SK-N-SH (cell line): ENCODE measurements around the gene PTCSC3. TPM values are rescaled to one million over a fixed set of nuclear protein-coding genes. Genes with fewer than 3 reads are reported as not detected.

Source experiments
- CTCF ChIA-PET: fragments of 300-600, 350-600 bp; formaldehyde crosslinking; extraction: SDS; loops from one replicate; lab custom pipeline; 2021; lab: Yijun Ruan, JAX
- POLR2A ChIA-PET: fragments of 350-600 bp; sonication (Branson Sonifier 250); formaldehyde crosslinking; extraction: SDS; loops from one replicate; lab custom pipeline; 2020; ENCODE audit warnings: antibody characterized with exemption, inconsistent platforms; lab: Yijun Ruan, JAX
- DNase-seq: peaks from one replicate; pipeline ENCODE4 v3.0.0; 2012
- H2AFZ ChIP-seq: fragments of 200-600 bp; sonication (generic); 2 replicates; pipeline ENCODE4 v1.8.1; 2016; ENCODE audit warnings: antibody characterized with exemption, mild to moderate bottlenecking, low read depth
- H3F3A ChIP-seq: fragments of 200-600 bp; sonication (generic); replicated peaks from 2 replicates; pipeline ENCODE3; 2016; ENCODE audit warnings: antibody characterized with exemption, mild to moderate bottlenecking; ENCODE audit not compliant: insufficient read depth
- H3K27ac ChIP-seq, 2 experiments: fragments of 200-500 bp in 1 of 2; fragments of 200-600 bp in 1 of 2; sonication (Bioruptor generic) in 1 of 2; sonication (generic), shearing (Covaris generic) in 1 of 2; 2 replicates each; pipeline versions ENCODE4 v1.5.1 to v1.6.1; 2014 to 2016; ENCODE audit warnings: low read depth in 2 of 2, inconsistent platforms in 1 of 2, low read length in 1 of 2, mild to moderate bottlenecking in 1 of 2, mixed read lengths in 1 of 2
- H3K27me3 ChIP-seq: fragments of 200-600 bp; sonication (generic), shearing (Covaris generic); 2 replicates; pipeline ENCODE4 v1.6.1; 2016; ENCODE audit warnings: mixed run types; ENCODE audit not compliant: insufficient read depth
- H3K36me3 ChIP-seq, 2 experiments: fragments of 200-500 bp in 1 of 2; fragments of 200-600 bp in 1 of 2; sonication (Bioruptor generic) in 1 of 2; sonication (generic) in 1 of 2; replicated peaks in 1 of 2; 2 replicates each; pipeline versions ENCODE3 to v1.5.1; 2014 to 2016; ENCODE audit warnings: low read length in 1 of 2, mild to moderate bottlenecking in 1 of 2; ENCODE audit not compliant: insufficient read depth in 2 of 2, control insufficient read depth in 1 of 2
- H3K4me1 ChIP-seq, 2 experiments: fragments of 200-500 bp in 1 of 2; fragments of 200-600 bp in 1 of 2; sonication (Bioruptor generic) in 1 of 2; sonication (generic), shearing (Covaris generic) in 1 of 2; 2 replicates each; pipeline versions ENCODE4 v1.5.1 to v1.6.1; 2014 to 2016; ENCODE audit warnings: low read depth in 1 of 2, low read length in 1 of 2, mixed run types in 1 of 2; ENCODE audit not compliant: insufficient read depth in 2 of 2, control insufficient read depth in 1 of 2
- H3K4me2 ChIP-seq: fragments of 200-600 bp; sonication (generic), shearing (Covaris generic); 2 replicates; pipeline ENCODE4 v1.6.1; 2017; ENCODE audit warnings: mixed run types
- H3K4me3 ChIP-seq, 2 experiments: fragments of 200-500 bp in 1 of 2; fragments of 200-600 bp in 1 of 2; sonication (Bioruptor generic) in 1 of 2; sonication (generic), shearing (Covaris generic) in 1 of 2; 2 replicates each; pipeline versions ENCODE4 v1.5.1 to v1.8.1; 2014 to 2016; ENCODE audit warnings: low read depth in 2 of 2, inconsistent platforms in 1 of 2, low read length in 1 of 2, mild to moderate bottlenecking in 1 of 2, mixed read lengths in 1 of 2, moderate library complexity in 1 of 2
- H3K79me2 ChIP-seq: fragments of 200-600 bp; sonication (generic); 2 replicates; pipeline ENCODE4 v1.8.1; 2017; ENCODE audit warnings: mild to moderate bottlenecking; ENCODE audit not compliant: insufficient read depth
- H3K9ac ChIP-seq: fragments of 200-600 bp; sonication (generic); 2 replicates; pipeline ENCODE4 v1.6.1; 2017; ENCODE audit warnings: mixed run types
- H3K9me2 ChIP-seq: fragments of 200-600 bp; sonication (generic); 2 replicates; pipeline ENCODE4 v1.6.1; 2017; ENCODE audit warnings: mixed run types
- H3K9me3 ChIP-seq: fragments of 200-600 bp; sonication (generic); 2 replicates; pipeline ENCODE4 v1.6.1; 2017; ENCODE audit warnings: mixed run types, mild to moderate bottlenecking, moderate library complexity
- H4K20me1 ChIP-seq: fragments of 200-600 bp; sonication (generic); 2 replicates; pipeline ENCODE4 v1.6.1; 2017; ENCODE audit warnings: mild to moderate bottlenecking, mixed run types; ENCODE audit not compliant: insufficient read depth
- ELF1 ChIP-seq: IDR thresholded peaks from 2 replicates; pipeline ENCODE4 v1.4.0; 2012
- EP300 ChIP-seq, 2 experiments: IDR thresholded peaks; 2 replicates each; pipeline versions ENCODE4 v1.4.0 to v1.6.1; 2012; ENCODE audit warnings: borderline replicate concordance in 1 of 2, low read depth in 1 of 2, low read length in 1 of 2
- EZH2phosphoT487 ChIP-seq: fragments of 200-600 bp; sonication (generic); IDR thresholded peaks from 2 replicates; pipeline ENCODE4 v1.6.1; 2017; ENCODE audit warnings: low read depth, mixed run types, mild to moderate bottlenecking, antibody characterized with exemption, moderate library complexity, borderline replicate concordance
- FOSL2 ChIP-seq: IDR thresholded peaks from 2 replicates; pipeline ENCODE4 v1.4.0; 2012; ENCODE audit warnings: low read depth, mild to moderate bottlenecking, moderate library complexity, borderline replicate concordance
- FOXJ3 ChIP-seq: sonication (generic); formaldehyde crosslinking; IDR thresholded peaks from 2 replicates; pipeline ENCODE4 v1.5.1; 2020; ENCODE audit warnings: mild to moderate bottlenecking, missing genetic modification reagents
- GATA2 ChIP-seq: sonication (generic); formaldehyde crosslinking; IDR thresholded peaks from 2 replicates; pipeline ENCODE4 v1.5.0; 2020; ENCODE audit warnings: mild to moderate bottlenecking, missing genetic modification reagents
- MEF2A ChIP-seq: IDR thresholded peaks from 2 replicates; pipeline ENCODE4 v1.4.0; 2012; ENCODE audit warnings: low read depth, borderline replicate concordance
- MXI1 ChIP-seq: IDR thresholded peaks from 2 replicates; pipeline ENCODE4 v1.6.1; 2012; ENCODE audit warnings: mild to moderate bottlenecking, low read depth, low read length, improper control_type of control experiment
- NFIC ChIP-seq: IDR thresholded peaks from 2 replicates; pipeline ENCODE4 v1.4.0; 2012; ENCODE audit warnings: borderline replicate concordance
- RAD21 ChIP-seq: IDR thresholded peaks from 2 replicates; pipeline ENCODE4 v1.6.1; 2012; ENCODE audit warnings: mild to moderate bottlenecking, low read length
- RCOR1 ChIP-seq: fragments of 150-350 bp; IDR thresholded peaks from 2 replicates; pipeline ENCODE4 v1.6.1; 2017; ENCODE audit warnings: antibody characterized with exemption, low read length
- TAF1 ChIP-seq: IDR thresholded peaks from 2 replicates; pipeline ENCODE4 v1.6.1; 2012; ENCODE audit warnings: low read depth, mild to moderate bottlenecking, low read length, moderate library complexity, borderline replicate concordance
- WGBS: methylation state at CpG from one replicate; pipeline ENCODE4 v1.1.6; 2017; ENCODE audit warnings: low lambda C conversion rate; 5-methylcytosine and 5-hydroxymethylcytosine counted together
- polyA plus RNA-seq, 3 experiments: library from polyadenylated mRNA; depleted of rRNA; stranded (reverse); fragments of >200 nt; gene quantifications; 2 replicates each; pipeline ENCODE4 v1.2.3, GENCODE V29; 2012
- TF ChIP-seq, protein P1 (sequence below): fragments of 200-600 bp; sonication (generic); IDR thresholded peaks from 2 replicates; pipeline ENCODE4 v1.6.1; 2017; ENCODE audit warnings: antibody characterized with exemption, mild to moderate bottlenecking, moderate library complexity
- TF ChIP-seq, protein P2 (sequence below): IDR thresholded peaks from 2 replicates; pipeline ENCODE4 v1.4.0; 2012; ENCODE audit warnings: low read depth, borderline replicate concordance
- TF ChIP-seq, protein P3 (sequence below): IDR thresholded peaks from 2 replicates; pipeline ENCODE4 v1.4.0; 2012; ENCODE audit warnings: low read depth, borderline replicate concordance

The PTCSC3 gene
- polyA plus RNA-seq, 1 of the 3 experiments (the other 2 are of a cell fraction), result not detected

DNA sequence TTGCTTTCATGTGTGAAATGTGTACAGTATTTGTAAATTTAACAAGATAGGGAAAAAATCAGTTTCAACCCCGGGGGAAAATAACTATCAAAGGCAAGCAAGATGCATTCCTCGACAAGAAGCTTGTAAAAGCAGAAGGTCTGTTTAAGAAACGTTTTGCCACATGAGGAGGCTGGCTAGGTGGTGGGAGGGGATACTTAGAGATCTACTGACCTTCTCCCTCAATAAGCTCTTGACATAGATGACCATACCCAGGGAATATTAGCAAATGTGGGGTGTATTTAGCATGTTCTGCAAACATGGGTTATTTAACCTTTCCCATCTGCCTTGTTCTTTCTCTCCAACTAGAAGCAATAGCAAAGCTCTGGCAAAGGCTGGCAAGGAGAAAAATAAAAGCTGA, 4.9 kb downstream of the PTCSC3 start:
- no peak overlapping the region for H3K27ac ChIP-seq
- no peak overlapping the region for H3K4me3 ChIP-seq
- no peaks in the 10 kb centered on the region for H3K4me1 ChIP-seq
- no peak for TF ChIP-seq MEF2A
- TF ChIP-seq RAD21, result no peak
- H3K36me3 ChIP-seq, result no peaks in the 10 kb centered on the region
- no peaks in the 10 kb centered on the region for H3K9me2 ChIP-seq
- ChIA-PET POLR2A (no interaction called here), CTCF (no interaction called here)
- DNase-seq, result no peak
- H3K9me3 ChIP-seq, result no peaks in the 10 kb centered on the region
- no peak overlapping the region for H3K4me2 ChIP-seq
- H3K27me3 ChIP-seq, result peaks cover 20% of the 10 kb centered on the region; the same call in 1 of the 2 replicates
- no peaks in the 10 kb centered on the region for H3F3A ChIP-seq
- WGBS, result 0% methylated on average over 3 of the region's 3 CpGs
- no peaks in the 10 kb centered on the region for H4K20me1 ChIP-seq
- no peak overlapping the region for H2AFZ ChIP-seq
- no peak overlapping the region for H3K9ac ChIP-seq
- H3K79me2 ChIP-seq, result no peaks in the 10 kb centered on the region

DNA sequence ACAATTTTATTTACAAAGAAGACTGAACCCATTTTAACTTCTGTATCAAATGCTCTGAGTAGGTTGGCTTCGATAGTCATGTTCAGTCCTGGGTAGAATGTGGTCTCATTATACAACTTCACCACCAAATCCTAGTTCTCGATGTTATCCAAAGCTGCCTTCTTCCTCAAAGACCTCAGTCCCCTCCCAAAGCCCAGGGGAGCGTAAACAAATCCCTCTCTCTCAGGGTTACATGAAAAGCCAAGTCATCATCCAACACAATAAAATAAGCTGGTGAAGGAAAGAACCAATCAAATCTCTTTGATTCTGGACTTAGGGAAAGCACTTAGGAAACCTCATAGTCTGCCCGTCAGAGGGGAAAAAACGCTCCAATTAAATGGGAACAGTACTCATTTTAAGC, 9.1 kb downstream of the PTCSC3 start:
- POLR2A ChIA-PET, result no interaction called here
- WGBS, result 10% methylated on average over 5 of the region's 5 CpGs

DNA sequence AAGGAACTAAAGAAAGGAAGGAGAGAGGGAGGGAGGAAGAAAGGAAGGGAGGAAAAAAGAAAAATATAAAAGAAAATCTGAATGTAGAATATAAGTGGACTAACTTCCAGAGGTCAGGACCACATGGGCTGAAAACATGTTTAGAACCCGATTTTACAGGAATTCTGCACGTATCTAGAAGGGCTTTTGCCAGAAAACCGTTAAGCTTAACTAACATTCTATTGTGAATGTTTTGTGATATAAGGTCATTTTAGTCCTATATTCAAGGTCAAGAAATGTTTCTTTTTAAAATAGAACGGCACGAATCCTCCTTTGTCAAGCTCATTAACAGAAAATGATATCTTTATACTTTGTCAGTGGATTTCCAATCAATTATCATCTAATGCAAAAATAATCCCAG, 13.1 kb downstream of the PTCSC3 start:
- 5% methylated on average over 5 of the region's 5 CpGs for WGBS

More for the DNA sequence above, 9.1 kb downstream of the PTCSC3 start:
- CTCF ChIA-PET, result interaction anchor here (1.5 kb wide), 1 partner anchor 98 kb away, joined by 3 read pairs; no protein-coding TSS in a partner anchor
- TF ChIP-seq, protein P1, sequence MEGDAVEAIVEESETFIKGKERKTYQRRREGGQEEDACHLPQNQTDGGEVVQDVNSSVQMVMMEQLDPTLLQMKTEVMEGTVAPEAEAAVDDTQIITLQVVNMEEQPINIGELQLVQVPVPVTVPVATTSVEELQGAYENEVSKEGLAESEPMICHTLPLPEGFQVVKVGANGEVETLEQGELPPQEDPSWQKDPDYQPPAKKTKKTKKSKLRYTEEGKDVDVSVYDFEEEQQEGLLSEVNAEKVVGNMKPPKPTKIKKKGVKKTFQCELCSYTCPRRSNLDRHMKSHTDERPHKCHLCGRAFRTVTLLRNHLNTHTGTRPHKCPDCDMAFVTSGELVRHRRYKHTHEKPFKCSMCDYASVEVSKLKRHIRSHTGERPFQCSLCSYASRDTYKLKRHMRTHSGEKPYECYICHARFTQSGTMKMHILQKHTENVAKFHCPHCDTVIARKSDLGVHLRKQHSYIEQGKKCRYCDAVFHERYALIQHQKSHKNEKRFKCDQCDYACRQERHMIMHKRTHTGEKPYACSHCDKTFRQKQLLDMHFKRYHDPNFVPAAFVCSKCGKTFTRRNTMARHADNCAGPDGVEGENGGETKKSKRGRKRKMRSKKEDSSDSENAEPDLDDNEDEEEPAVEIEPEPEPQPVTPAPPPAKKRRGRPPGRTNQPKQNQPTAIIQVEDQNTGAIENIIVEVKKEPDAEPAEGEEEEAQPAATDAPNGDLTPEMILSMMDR, result no peak
- TF ChIP-seq EP300 (IDR thresholded peaks at IDR 0.05; ENCODE audit: borderline replicate concordance in 1 of 2, low read depth in 1 of 2, low read length in 1 of 2), result no peak
- no peak for TF ChIP-seq ELF1
- no peak for TF ChIP-seq NFIC
- H4K20me1 ChIP-seq, result no peaks in the 10 kb centered on the region
- H3K4me3 ChIP-seq, result no peak overlapping the region
- no peak overlapping the region for H2AFZ ChIP-seq
- no peak overlapping the region for H3K4me2 ChIP-seq
- no peak overlapping the region for H3K27ac ChIP-seq
- H3K9me2 ChIP-seq, result no peaks in the 10 kb centered on the region
- H3K9ac ChIP-seq, result no peak overlapping the region
- peaks cover 23% of the 10 kb centered on the region; the same call in 1 of the 2 replicates for H3K27me3 ChIP-seq
- no peaks in the 10 kb centered on the region for H3K9me3 ChIP-seq
- H3K79me2 ChIP-seq, result no peaks in the 10 kb centered on the region
- H3K36me3 ChIP-seq, result no peaks in the 10 kb centered on the region
- no peaks in the 10 kb centered on the region for H3F3A ChIP-seq
- DNase-seq, result no peak
- no peaks in the 10 kb centered on the region for H3K4me1 ChIP-seq

More for the DNA sequence above, 13.1 kb downstream of the PTCSC3 start:
- Histone ChIP-seq H3K79me2 (no peaks in the 10 kb centered on the region), H3K4me3 (no peak overlapping the region), H3K9ac (no peak overlapping the region), H3K9me2 (no peaks in the 10 kb centered on the region), H4K20me1 (no peaks in the 10 kb centered on the region), H3K36me3 (no peaks in the 10 kb centered on the region), H2AFZ (no peak overlapping the region), H3K4me2 (no peak overlapping the region), H3K27ac (no peak overlapping the region), H3F3A (no peaks in the 10 kb centered on the region), H3K9me3 (no peaks in the 10 kb centered on the region), H3K27me3 (peaks cover 17% of the 10 kb centered on the region; the same call in 1 of the 2 replicates), H3K4me1 (no peaks in the 10 kb centered on the region)
- TF ChIP-seq EP300 (IDR thresholded peaks at IDR 0.05; ENCODE audit: borderline replicate concordance in 1 of 2, low read depth in 1 of 2, low read length in 1 of 2), result no peak
- TF ChIP-seq, protein P2, sequence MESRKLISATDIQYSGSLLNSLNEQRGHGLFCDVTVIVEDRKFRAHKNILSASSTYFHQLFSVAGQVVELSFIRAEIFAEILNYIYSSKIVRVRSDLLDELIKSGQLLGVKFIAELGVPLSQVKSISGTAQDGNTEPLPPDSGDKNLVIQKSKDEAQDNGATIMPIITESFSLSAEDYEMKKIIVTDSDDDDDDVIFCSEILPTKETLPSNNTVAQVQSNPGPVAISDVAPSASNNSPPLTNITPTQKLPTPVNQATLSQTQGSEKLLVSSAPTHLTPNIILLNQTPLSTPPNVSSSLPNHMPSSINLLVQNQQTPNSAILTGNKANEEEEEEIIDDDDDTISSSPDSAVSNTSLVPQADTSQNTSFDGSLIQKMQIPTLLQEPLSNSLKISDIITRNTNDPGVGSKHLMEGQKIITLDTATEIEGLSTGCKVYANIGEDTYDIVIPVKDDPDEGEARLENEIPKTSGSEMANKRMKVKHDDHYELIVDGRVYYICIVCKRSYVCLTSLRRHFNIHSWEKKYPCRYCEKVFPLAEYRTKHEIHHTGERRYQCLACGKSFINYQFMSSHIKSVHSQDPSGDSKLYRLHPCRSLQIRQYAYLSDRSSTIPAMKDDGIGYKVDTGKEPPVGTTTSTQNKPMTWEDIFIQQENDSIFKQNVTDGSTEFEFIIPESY, result no peak
- TF ChIP-seq TAF1, result no peak
- TF ChIP-seq EZH2phosphoT487, result no peak
- no peak for TF ChIP-seq FOXJ3
- TF ChIP-seq FOSL2, result no peak
- TF ChIP-seq RCOR1, result no peak
- TF ChIP-seq, protein P3, sequence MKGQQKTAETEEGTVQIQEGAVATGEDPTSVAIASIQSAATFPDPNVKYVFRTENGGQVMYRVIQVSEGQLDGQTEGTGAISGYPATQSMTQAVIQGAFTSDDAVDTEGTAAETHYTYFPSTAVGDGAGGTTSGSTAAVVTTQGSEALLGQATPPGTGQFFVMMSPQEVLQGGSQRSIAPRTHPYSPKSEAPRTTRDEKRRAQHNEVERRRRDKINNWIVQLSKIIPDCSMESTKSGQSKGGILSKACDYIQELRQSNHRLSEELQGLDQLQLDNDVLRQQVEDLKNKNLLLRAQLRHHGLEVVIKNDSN, result no peak
- TF ChIP-seq GATA2 (CRISPR knock-in tag), result no peak
- TF ChIP-seq RAD21, result no peak
- TF ChIP-seq MXI1, result no peak
- no peak for DNase-seq
- POLR2A ChIA-PET, result no interaction called here
- CTCF ChIA-PET, result no interaction called here
